Cardiac muscle cell (in vitro differentiated cells and primary cell): Measurements from ENCODE around the gene TMEM273. TPM values are rescaled to one million over a fixed set of nuclear protein-coding genes. Genes with fewer than 3 reads are reported as not detected.
A peak's percentile ranks its signal among the peaks of the same experiment; 100 is the strongest.

Experiments used
- DNase-seq, 2 donors: peaks; one replicate each; pipeline versions ENCODE4 v3.0.0 to v3.0.0-alpha.2; 2010 to 2017; ENCODE audit warnings: low read depth in 1 of 2, low spot score in 1 of 2
- H3K27ac ChIP-seq: fragments of 200-600 bp; sonication (generic); 2 replicates; pipeline ENCODE4 v1.5.1; 2016
- H3K27me3 ChIP-seq: fragments of 200-600 bp; sonication (generic); 2 replicates; pipeline ENCODE4 v1.6.0; 2016; ENCODE audit warnings: control low read depth
- H3K36me3 ChIP-seq: fragments of 200-600 bp; sonication (generic); 2 replicates; pipeline ENCODE4 v1.5.1; 2016; ENCODE audit warnings: control low read depth
- H3K4me1 ChIP-seq: fragments of 200-600 bp; sonication (generic); 2 replicates; pipeline ENCODE4 v1.8.1; 2017; ENCODE audit warnings: low read depth, mild to moderate bottlenecking, mixed run types
- H3K4me3 ChIP-seq: fragments of 200-600 bp; sonication (generic); 2 replicates; pipeline ENCODE4 v1.5.1; 2016; ENCODE audit warnings: mild to moderate bottlenecking
- H3K9me3 ChIP-seq: fragments of 200-600 bp; sonication (generic); 2 replicates; pipeline ENCODE4 v1.5.1; 2017; ENCODE audit warnings: low read depth, mild to moderate bottlenecking, control low read depth
- polyA plus RNA-seq: library from polyadenylated mRNA; unstranded; fragments of >200 nt; fragmentation: Nextera tagmentation; extraction: Ambion mirVana; gene quantifications from 2 replicates; pipeline ENCODE4 v1.2.1, GENCODE V29; 2016
- total RNA-seq: library from RNA; depleted of rRNA; stranded (reverse); fragments of >200 nt; gene quantifications from 2 replicates; pipeline ENCODE4 v1.2.3, GENCODE V29; 2016
- TF ChIP-seq, protein P1 (sequence below): IDR thresholded peaks from 2 replicates; pipeline ENCODE4 v1.5.1; 2012; ENCODE audit warnings: low read depth, mild to moderate bottlenecking, low read length

Gene TMEM273
- total and polyA plus RNA-seq, 2 experiments from 2014 or later = not detected

DNA sequence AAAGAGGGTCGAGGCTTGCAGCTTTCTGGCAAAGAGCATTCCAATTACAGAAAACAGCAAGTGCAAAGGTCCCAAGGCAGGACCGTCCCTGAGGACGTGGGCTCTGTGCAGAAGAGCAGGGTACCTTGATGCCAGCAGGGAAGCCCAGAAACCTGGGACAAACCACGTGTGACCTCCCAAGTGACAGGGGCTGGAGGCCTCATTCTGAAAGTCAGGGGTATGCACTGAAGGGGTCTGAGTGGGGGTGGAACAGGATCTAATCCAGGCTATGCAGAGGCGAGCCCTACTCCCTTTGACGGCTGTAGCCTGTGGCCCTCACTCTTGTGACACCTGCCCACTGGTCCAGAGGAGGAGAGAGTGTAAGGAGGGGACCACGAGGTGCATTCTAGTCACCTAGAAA is 22.9 kb downstream of the TMEM273 start:
- H3K27ac ChIP-seq = no peak overlapping the region
- DNase-seq = no peak
- H3K4me3 ChIP-seq = no peak overlapping the region
- H3K36me3 ChIP-seq = no peaks in the 10 kb centered on the region
- TF ChIP-seq, protein P1, sequence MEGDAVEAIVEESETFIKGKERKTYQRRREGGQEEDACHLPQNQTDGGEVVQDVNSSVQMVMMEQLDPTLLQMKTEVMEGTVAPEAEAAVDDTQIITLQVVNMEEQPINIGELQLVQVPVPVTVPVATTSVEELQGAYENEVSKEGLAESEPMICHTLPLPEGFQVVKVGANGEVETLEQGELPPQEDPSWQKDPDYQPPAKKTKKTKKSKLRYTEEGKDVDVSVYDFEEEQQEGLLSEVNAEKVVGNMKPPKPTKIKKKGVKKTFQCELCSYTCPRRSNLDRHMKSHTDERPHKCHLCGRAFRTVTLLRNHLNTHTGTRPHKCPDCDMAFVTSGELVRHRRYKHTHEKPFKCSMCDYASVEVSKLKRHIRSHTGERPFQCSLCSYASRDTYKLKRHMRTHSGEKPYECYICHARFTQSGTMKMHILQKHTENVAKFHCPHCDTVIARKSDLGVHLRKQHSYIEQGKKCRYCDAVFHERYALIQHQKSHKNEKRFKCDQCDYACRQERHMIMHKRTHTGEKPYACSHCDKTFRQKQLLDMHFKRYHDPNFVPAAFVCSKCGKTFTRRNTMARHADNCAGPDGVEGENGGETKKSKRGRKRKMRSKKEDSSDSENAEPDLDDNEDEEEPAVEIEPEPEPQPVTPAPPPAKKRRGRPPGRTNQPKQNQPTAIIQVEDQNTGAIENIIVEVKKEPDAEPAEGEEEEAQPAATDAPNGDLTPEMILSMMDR = no peak
- H3K9me3 ChIP-seq = no peaks in the 10 kb centered on the region
- H3K27me3 ChIP-seq = no peaks in the 10 kb centered on the region
- H3K4me1 ChIP-seq = no peaks in the 10 kb centered on the region

DNA sequence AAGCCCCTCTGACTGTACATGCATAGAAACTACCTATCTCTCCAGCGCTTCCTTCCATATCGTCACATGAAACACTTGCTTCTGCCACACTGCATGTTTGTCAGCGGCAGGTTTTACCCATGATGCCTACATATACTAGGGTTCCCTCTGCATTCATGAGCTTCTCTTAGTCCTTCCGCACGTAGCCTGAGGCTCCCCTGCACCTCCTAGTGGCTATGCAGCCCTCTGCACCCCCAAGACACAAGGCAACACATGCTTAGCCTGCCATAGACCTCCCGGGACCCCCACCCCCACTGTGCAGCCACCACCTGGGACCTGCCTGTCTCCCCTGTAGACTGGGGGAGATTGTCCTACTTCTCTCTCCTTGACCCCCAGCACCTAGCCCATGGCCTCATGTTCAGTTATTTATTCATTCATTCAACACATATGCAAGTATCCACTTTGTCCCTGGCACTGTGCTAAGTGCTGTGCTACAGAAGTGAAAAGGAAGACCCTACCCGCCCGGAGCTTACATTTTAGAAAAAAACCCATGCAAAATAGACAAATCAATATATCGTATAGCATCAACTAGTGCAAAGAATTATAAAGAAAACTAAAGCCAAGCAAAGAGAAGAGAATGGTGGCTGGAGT is 23.5 kb downstream of the TMEM273 start:
- H3K4me1 ChIP-seq = no peaks in the 10 kb centered on the region
- no peak overlapping the region for H3K27ac ChIP-seq
- no peaks in the 10 kb centered on the region for H3K9me3 ChIP-seq
- DNase-seq = peak; percentile 59 to 75
- TF ChIP-seq, protein P1 = peak; percentile 79
- no peaks in the 10 kb centered on the region for H3K36me3 ChIP-seq
- no peak overlapping the region for H3K4me3 ChIP-seq
- no peaks in the 10 kb centered on the region for H3K27me3 ChIP-seq

DNA sequence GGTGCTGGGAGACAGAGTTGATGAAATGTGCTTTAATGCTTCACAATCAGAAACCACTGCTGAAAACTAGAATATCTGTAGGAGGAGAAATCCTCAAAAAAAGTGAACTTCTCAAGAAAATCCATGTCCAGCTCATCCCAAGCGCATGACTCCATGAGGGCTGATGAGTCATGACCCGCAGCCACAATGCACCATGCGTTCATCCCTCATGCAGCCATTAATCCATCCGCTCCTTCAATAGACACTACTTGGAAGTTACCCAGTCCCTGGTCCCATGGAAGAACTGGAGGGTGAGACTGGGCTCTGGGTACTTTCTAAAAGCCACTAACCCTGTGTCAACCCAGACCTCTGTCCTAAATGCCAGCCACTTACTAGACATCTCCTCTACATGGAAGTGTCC is 24.4 kb downstream of the TMEM273 start:
- Histone ChIP-seq H3K4me3 (no peak overlapping the region), H3K27me3 (no peaks in the 10 kb centered on the region), H3K9me3 (no peaks in the 10 kb centered on the region), H3K27ac (no peak overlapping the region), H3K36me3 (no peaks in the 10 kb centered on the region), H3K4me1 (no peaks in the 10 kb centered on the region)
- TF ChIP-seq, protein P1 = no peak
- DNase-seq = no peak

DNA sequence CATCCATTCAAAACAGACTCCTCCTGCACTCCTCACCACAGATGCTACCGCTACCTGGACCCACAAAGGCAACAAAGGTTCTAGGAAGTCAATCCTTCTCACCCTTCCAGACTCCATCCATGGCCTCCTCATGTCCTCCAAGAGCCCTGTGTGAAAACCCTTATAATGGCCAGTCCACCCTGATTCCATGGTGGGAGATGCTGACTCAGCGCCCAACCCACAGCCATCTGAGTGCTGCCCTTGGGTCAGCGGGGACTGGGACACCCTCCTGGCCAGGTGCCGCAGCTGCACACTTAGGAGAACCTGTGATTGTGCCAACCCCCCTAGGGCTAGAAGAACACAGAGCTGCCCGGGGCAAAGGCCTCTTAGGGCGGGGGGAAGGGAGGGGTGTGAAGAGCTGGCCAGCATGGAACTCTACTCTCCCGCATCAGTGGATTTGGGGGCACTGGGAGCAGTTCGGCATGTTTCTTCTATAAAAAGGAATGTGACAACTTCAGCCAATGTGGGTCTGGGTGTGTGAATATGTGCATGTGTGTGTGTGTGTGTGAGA is 25.4 kb downstream of the TMEM273 start:
- no peaks in the 10 kb centered on the region for H3K36me3 ChIP-seq
- DNase-seq = no peak
- no peaks in the 10 kb centered on the region for H3K9me3 ChIP-seq
- TF ChIP-seq, protein P1 = no peak
- H3K4me1 ChIP-seq = no peaks in the 10 kb centered on the region
- H3K27ac ChIP-seq = no peak overlapping the region
- no peak overlapping the region for H3K4me3 ChIP-seq
- H3K27me3 ChIP-seq = no peaks in the 10 kb centered on the region

DNA sequence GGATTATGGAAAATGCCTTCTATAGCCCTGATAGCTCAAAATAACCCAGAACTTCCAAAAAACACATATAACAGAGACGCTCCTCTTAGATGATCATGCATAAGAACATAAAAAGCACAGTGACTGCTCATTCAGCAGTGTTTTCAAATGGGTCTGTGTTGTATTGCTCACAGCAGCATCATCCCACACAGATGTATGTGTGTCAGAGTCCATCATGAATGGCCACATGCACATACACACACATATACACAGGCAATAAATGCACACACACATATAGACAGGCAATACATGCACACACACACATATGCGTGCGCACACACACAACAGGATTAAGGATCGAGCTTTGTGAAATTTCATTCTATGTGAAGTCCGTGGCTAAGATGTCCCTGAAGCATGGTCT is 26.1 kb downstream of the TMEM273 start:
- H3K4me3 ChIP-seq = no peak overlapping the region
- TF ChIP-seq, protein P1 = no peak
- no peaks in the 10 kb centered on the region for H3K27me3 ChIP-seq
- no peaks in the 10 kb centered on the region for H3K36me3 ChIP-seq
- H3K4me1 ChIP-seq = no peaks in the 10 kb centered on the region
- H3K27ac ChIP-seq = no peak overlapping the region
- no peaks in the 10 kb centered on the region for H3K9me3 ChIP-seq
- DNase-seq = no peak
